ENCODE results near the gene SULT6B1.

The SULT6B1 gene

DNA sequence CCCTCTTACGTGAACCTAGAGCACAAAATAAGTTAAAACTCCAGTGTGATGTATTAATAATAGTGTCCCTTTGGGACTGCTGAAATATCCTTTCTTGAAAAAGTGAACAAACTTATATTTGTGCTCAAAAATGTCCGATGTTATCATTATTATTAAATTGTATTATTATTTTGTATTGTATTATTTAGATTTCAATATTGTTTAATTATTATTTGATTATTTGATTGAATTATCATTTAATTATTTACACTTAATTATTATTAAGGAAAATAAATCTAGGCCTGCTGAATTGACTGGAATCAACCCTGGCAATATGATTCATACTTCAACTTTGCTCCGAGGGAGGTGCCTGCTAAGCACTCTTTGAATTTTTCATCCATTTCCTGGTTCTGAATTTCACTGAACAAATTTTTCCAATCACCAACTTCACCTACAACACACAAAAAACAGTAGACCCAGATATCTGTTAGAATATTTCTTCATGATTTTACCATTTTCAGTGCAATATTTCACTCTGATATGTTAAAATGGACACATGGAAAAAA lies 20.8 kb downstream of the SULT6B1 start:
- H3K36me3 ChIP-seq (ENCODE audit: low read depth): no peaks in the 10 kb centered on the region
- no peak overlapping the region for H3K27ac ChIP-seq (ENCODE audit: poor library complexity, severe bottlenecking)
- no peaks in the 10 kb centered on the region for H3K27me3 ChIP-seq (ENCODE audit: insufficient read depth, poor library complexity, severe bottlenecking)
- no peak for ATAC-seq (ENCODE audit: low read depth)
- TF ChIP-seq, protein P1, sequence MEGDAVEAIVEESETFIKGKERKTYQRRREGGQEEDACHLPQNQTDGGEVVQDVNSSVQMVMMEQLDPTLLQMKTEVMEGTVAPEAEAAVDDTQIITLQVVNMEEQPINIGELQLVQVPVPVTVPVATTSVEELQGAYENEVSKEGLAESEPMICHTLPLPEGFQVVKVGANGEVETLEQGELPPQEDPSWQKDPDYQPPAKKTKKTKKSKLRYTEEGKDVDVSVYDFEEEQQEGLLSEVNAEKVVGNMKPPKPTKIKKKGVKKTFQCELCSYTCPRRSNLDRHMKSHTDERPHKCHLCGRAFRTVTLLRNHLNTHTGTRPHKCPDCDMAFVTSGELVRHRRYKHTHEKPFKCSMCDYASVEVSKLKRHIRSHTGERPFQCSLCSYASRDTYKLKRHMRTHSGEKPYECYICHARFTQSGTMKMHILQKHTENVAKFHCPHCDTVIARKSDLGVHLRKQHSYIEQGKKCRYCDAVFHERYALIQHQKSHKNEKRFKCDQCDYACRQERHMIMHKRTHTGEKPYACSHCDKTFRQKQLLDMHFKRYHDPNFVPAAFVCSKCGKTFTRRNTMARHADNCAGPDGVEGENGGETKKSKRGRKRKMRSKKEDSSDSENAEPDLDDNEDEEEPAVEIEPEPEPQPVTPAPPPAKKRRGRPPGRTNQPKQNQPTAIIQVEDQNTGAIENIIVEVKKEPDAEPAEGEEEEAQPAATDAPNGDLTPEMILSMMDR (IDR thresholded peaks at IDR 0.05; ENCODE audit: poor library complexity, severe bottlenecking): no peak
- peaks cover 6% of the 10 kb centered on the region for H3K9me3 ChIP-seq (ENCODE audit: severe bottlenecking)
- H3K4me3 ChIP-seq (ENCODE audit: severe bottlenecking): no peak overlapping the region
- peaks cover 4% of the 10 kb centered on the region for H3K4me1 ChIP-seq (ENCODE audit: insufficient read depth, poor library complexity, severe bottlenecking)
- no peak for DNase-seq (ENCODE audit: low spot score)

DNA sequence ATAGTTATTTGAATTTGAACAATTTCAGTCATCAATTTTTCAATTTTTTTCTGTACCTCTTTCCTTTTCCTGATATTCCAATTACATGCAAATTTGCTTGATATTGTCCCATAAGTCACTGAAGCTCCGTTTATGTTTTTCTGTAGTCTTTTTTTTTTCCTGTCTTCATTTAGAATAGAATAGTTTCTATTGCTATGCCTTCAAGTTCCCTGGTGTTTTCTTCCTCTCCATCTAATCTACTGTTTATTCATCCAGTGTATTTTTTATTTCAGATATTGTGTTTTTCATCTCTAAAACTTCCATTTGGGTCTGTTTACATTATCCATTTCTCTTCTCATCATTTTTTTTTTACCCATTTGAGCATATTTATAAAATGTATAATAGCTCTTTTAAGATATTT lies 23.7 kb downstream of the SULT6B1 start:
- TF ChIP-seq, protein P1 (IDR thresholded peaks at IDR 0.05; ENCODE audit: poor library complexity, severe bottlenecking): no peak
- Histone ChIP-seq H3K4me1 (ENCODE audit: insufficient read depth, poor library complexity, severe bottlenecking) (peaks cover 4% of the 10 kb centered on the region), H3K27me3 (ENCODE audit: insufficient read depth, poor library complexity, severe bottlenecking) (no peaks in the 10 kb centered on the region), H3K27ac (ENCODE audit: poor library complexity, severe bottlenecking) (no peak overlapping the region), H3K4me3 (ENCODE audit: severe bottlenecking) (no peak overlapping the region), H3K36me3 (ENCODE audit: low read depth) (no peaks in the 10 kb centered on the region), H3K9me3 (ENCODE audit: severe bottlenecking) (peaks cover 6% of the 10 kb centered on the region)
- ATAC-seq (ENCODE audit: low read depth) (no peak), DNase-seq (ENCODE audit: low spot score) (no peak)

DNA sequence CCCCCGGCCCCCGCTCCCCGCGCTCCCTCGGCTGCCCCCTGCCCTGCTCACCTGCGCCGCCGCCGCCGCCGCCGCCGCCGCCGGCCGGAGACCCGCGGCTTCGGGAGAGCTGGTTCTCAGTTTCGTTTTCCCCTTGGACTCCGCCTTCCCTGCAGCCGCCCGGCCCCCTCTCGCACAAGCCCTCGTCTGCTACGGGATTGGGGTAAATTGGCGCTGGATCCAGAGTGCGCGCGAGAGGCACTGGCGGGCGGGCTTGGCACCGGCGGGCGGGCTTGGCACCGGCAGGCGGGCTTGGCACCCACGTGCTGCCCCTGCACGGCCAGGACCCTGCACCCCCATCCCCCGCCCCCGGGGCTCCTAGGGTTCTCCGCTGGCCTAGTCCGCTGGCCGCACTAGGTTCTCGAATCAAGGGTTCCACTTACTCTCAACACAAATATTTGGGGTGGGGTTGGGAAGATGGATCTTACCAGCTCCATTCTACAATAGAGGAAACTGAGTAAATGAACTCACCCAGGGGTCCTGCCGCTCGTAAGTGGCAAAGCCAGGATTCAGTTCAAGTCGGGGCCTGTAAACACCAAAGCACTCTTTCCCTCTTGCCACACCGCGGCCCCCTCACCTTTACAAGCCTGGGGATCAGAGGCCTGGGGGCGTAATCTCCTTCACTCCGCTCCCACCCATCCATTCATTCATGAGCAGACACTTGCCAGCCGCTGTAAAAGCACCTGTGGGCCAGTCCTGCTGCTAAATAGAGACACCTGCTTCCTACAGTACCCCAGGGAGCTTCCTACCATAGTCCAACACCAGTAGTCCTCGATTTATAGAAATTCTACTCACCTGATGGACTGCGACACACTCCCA lies 31.4 kb downstream of the SULT6B1 start, which contains the start of gene EIF2AK2:
EIF2AK2 (minus strand) TSS at position 124 of the 858 bp plus-strand sequence. CDS start 9,174 bp downstream, outside the sequence.
- Histone ChIP-seq H3K36me3 (ENCODE audit: low read depth) (peaks cover 11% of the 10 kb centered on the region), H3K9me3 (ENCODE audit: severe bottlenecking) (no peaks in the 10 kb centered on the region), H3K4me1 (ENCODE audit: insufficient read depth, poor library complexity, severe bottlenecking) (peaks cover 15% of the 10 kb centered on the region), H3K27ac (ENCODE audit: poor library complexity, severe bottlenecking) (peak within 1 kb of the TSS; percentile 78), H3K27me3 (ENCODE audit: insufficient read depth, poor library complexity, severe bottlenecking) (no peaks in the 10 kb centered on the region), H3K4me3 (ENCODE audit: severe bottlenecking) (peak within 1 kb of the TSS; percentile 83)
- DNase-seq (ENCODE audit: low spot score) (peak; percentile 88), ATAC-seq (ENCODE audit: low read depth) (peak; percentile 95)
- TF ChIP-seq, protein P1 (IDR thresholded peaks at IDR 0.05; ENCODE audit: poor library complexity, severe bottlenecking): no peak

DNA sequence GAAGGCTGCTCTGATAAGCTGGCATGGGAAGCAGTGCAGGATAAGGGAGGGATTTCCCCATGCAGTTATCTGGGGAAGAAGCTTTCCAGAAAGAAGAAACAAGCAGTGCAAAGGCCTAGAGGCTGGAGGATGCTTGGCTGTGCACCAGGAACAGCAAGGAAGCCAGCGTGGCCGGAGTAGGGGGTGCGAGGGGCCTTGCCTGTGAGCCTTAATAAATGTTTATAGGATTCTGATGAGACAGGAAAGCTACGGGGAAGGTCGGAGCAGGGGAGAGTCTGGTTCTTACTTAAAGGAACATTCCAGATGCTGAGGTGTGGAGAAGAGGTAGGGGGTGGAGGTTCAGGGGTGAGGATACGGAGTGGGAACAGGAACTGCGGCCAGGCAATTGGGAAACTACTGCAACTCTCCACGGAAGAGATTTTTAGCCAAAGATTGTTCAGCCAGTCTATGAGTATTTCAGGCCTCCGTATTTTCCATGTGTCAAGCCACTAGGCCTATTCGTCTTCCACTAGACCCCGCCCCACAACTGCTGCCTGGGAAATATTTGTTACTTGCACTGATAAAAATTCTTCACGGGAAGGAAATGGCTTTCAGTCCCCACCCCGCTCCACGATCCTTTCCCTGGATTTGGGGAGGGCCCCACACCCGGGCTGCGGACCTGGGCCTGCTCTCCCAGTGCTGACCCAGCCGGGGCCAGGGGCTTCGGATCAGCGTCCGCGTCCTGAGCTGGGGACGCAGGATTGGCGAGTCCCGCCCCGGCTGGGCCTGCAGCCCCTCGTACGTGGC lies 32.2 kb downstream of the SULT6B1 start:
- H3K9me3 ChIP-seq (ENCODE audit: severe bottlenecking): no peaks in the 10 kb centered on the region
- peak; percentile 51 for ATAC-seq (ENCODE audit: low read depth)
- H3K27ac ChIP-seq (ENCODE audit: poor library complexity, severe bottlenecking): peak overlapping the region; percentile 78
- peaks cover 15% of the 10 kb centered on the region for H3K36me3 ChIP-seq (ENCODE audit: low read depth)
- TF ChIP-seq, protein P1 (IDR thresholded peaks at IDR 0.05; ENCODE audit: poor library complexity, severe bottlenecking): no peak
- H3K4me3 ChIP-seq (ENCODE audit: severe bottlenecking): peak overlapping the region; percentile 83
- DNase-seq (ENCODE audit: low spot score): no peak
- H3K4me1 ChIP-seq (ENCODE audit: insufficient read depth, poor library complexity, severe bottlenecking): peaks cover 15% of the 10 kb centered on the region
- H3K27me3 ChIP-seq (ENCODE audit: insufficient read depth, poor library complexity, severe bottlenecking): no peaks in the 10 kb centered on the region

Measured in RWPE2 (cell line).